Measurements from ENCODE around the gene HYAL3. TPM values are rescaled to one million over a fixed set of nuclear protein-coding genes. Genes with fewer than 3 reads are reported as not detected.

The HYAL3 gene
- total and polyA plus RNA-seq, 10 donors: 0.73 to 3.8 (median 2.5) TPM

DNA sequence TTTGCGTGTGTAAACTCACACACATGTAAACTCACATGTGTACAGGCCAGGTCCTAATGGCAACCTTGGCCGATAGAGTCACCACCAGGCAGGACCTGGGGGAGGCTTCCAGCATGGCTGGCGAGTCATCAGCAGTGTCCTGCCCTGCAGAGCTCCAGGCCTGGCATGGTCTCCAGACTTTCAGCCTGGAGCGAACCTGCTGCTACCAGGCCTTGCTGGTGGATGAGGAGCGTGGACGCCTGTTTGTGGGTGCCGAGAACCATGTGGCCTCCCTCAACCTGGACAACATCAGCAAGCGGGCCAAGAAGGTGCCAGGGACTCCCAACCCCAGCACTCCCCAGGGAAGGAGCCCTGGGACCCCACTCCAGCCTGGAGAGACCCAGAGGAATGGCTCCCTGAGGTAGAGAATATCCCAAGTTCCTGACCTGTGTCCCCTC, 29.2 kb downstream of the HYAL3 start:
- Histone ChIP-seq H3K4me1 (peaks cover 12 to 76% (median 49%) of the 10 kb centered on the region in 6 donors), H3K4me3 (no peak overlapping the region), H3K9me3 (no peaks in the 10 kb centered on the region), H3K27ac (peak overlapping the region in 3 of 8 donors; percentile 20 to 63 (median 60)), H3K27me3 (replicated peaks in 1 of 7) (peaks cover 0 to 45% (median 19%) of the 10 kb centered on the region in 7 donors), H3K36me3 (no peaks in the 10 kb centered on the region)
- TF ChIP-seq POLR2AphosphoS5 (IDR thresholded peaks at IDR 0.05): no peak
- intact Hi-C loops (cut with DNase I; ENCODE audit: low total_unique reads): loop anchor here (5.0 to 10.0 kb wide), 2 partner anchors 43 to 145 kb away; no protein-coding TSS in a partner anchor
- WGBS, 5 donors: 81 to 96% (median 90%) methylated on average over 7 to 8 of the region's 8 CpGs
- no peak for DNase-seq

GRCh38 chr3:50269460-50269859, 29.7 kb downstream of the HYAL3 start:
- Histone ChIP-seq H3K27me3 (replicated peaks in 1 of 7) (peaks cover 0 to 39% (median 14%) of the 10 kb centered on the region in 7 donors), H3K36me3 (no peaks in the 10 kb centered on the region), H3K27ac (peak overlapping the region in 6 of 8 donors; percentile 20 to 63 (median 58)), H3K4me1 (peaks cover 10 to 76% (median 44%) of the 10 kb centered on the region in 6 donors), H3K9me3 (no peaks in the 10 kb centered on the region), H3K4me3 (no peak overlapping the region)
- no peak for DNase-seq
- intact Hi-C loops (cut with DNase I; ENCODE audit: low total_unique reads): no loop called here
- no peak for TF ChIP-seq POLR2AphosphoS5 (IDR thresholded peaks at IDR 0.05)
- TF ChIP-seq POLR2A (IDR thresholded peaks at IDR 0.05): no peak
- no peak for TF ChIP-seq CTCF (IDR thresholded peaks at IDR 0.05 in 8 of 11, conservative IDR thresholded peaks at IDR 0.05 in 3 of 11)
- 69 to 79% (median 71%) methylated on average over 4 of the region's 4 CpGs for WGBS, 5 donors

GRCh38 chr3:50268703-50269451, 30.3 kb downstream of the HYAL3 start, which contains the start of gene SEMA3B:
SEMA3B (plus strand) TSS chr3:50269147; CDS start chr3:50269241, 94 bp downstream.
- Histone ChIP-seq H3K4me1 (peaks cover 10 to 76% (median 43%) of the 10 kb centered on the region in 6 donors), H3K27ac (peak within 1 kb of the TSS in 6 of 8 donors; percentile 59 to 84 (median 74)), H3K27me3 (replicated peaks in 1 of 7) (peaks cover 0 to 33% (median 9%) of the 10 kb centered on the region in 7 donors), H3K9me3 (no peaks in the 10 kb centered on the region), H3K4me3 (peak within 1 kb of the TSS in 2 of 8 donors; percentile 5 to 50), H3K36me3 (no peaks in the 10 kb centered on the region)
- no peak for DNase-seq
- intact Hi-C loops (cut with DNase I; ENCODE audit: low total_unique reads): no loop called here
- WGBS, 5 donors: 53 to 81% (median 69%) methylated on average over 13 to 21 of the region's 21 CpGs
- TF ChIP-seq POLR2AphosphoS5 (IDR thresholded peaks at IDR 0.05) (peak in 2 of 3 donors; percentile 24 to 69), CTCF (IDR thresholded peaks at IDR 0.05 in 8 of 11, conservative IDR thresholded peaks at IDR 0.05 in 3 of 11) (no peak), POLR2A (IDR thresholded peaks at IDR 0.05) (no peak)

DNA sequence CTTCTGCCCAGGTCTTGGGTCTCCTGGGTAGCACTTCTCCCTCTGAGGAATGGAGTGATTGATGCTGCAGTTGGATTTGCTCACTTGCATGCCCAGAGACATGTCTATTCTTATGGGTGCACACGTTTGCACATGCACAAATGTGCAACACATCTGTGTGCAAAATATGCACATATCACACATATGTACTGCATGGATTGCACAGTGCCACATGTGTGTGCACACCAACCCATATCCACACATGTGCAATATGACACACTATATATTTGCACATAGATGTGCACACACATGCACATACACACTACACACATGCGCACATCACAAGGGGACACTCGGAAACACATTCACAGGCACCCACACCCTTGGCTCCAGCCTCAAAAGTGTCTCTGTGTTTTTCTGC, 30.9 kb downstream of the HYAL3 start:
- H3K4me1 ChIP-seq: peaks cover 8 to 76% (median 39%) of the 10 kb centered on the region in 6 donors
- H3K27ac ChIP-seq: peak overlapping the region in 2 of 8 donors; percentile 60 to 84
- H3K9me3 ChIP-seq: no peaks in the 10 kb centered on the region
- TF ChIP-seq CTCF (IDR thresholded peaks at IDR 0.05 in 8 of 11, conservative IDR thresholded peaks at IDR 0.05 in 3 of 11) (no peak), POLR2A (IDR thresholded peaks at IDR 0.05) (no peak), POLR2AphosphoS5 (IDR thresholded peaks at IDR 0.05) (no peak)
- intact Hi-C loops (cut with DNase I; ENCODE audit: low total_unique reads): no loop called here
- 61 to 80% (median 72%) methylated on average over 3 of the region's 3 CpGs for WGBS, 5 donors
- no peak for DNase-seq
- no peak overlapping the region for H3K4me3 ChIP-seq
- H3K27me3 ChIP-seq (replicated peaks in 1 of 7): peaks cover 0 to 27% (median 3%) of the 10 kb centered on the region in 7 donors
- no peaks in the 10 kb centered on the region for H3K36me3 ChIP-seq
